Right lobe of liver (tissue), 4 donors: Measurements from ENCODE around the gene SGCE.

Experiments used
- POLR2A ChIP-seq: fragments of 450-650 bp; IDR thresholded peaks from one replicate; pipeline ENCODE4 v1.6.1; 2017; ENCODE audit warnings: antibody characterized with exemption, mild to moderate bottlenecking
- TF ChIP-seq, protein P1 (sequence below), 4 donors: fragments of 200-600 bp in 3 of 4; fragments of 450-650 bp in 1 of 4; IDR thresholded peaks; one replicate each; pipeline versions ENCODE4 v1.5.1 to v1.8.0; 2016 to 2022; ENCODE audit warnings: antibody characterized with exemption in 4 of 4, mild to moderate bottlenecking in 2 of 4
- donor health status: DM: no; HTN: no; CAD: no.
- donor health status: DM: no; HTN: no; CAD: no.
- donor health status: DM: no; HTN: yes; CAD: no.

DNA sequence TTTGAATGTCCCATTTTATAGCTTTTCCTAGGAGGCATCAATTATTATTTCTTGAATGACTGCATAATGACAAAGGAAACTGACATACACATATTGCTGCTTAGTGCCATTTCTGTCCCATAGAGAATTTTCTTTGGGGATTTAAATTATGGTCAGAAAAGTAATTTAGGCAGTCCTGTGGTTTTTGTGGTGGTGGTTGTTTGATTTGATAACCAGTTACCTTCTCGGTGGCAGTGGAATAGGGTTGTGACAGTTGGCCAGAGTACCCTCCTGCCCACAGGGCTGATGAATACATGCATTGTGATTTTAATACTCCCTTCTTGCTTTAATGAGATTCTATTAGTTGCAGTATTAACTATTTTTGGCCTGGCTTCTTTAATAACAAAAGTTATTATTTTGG, 6.6 kb upstream of the SGCE start:
- TF ChIP-seq, protein P1, sequence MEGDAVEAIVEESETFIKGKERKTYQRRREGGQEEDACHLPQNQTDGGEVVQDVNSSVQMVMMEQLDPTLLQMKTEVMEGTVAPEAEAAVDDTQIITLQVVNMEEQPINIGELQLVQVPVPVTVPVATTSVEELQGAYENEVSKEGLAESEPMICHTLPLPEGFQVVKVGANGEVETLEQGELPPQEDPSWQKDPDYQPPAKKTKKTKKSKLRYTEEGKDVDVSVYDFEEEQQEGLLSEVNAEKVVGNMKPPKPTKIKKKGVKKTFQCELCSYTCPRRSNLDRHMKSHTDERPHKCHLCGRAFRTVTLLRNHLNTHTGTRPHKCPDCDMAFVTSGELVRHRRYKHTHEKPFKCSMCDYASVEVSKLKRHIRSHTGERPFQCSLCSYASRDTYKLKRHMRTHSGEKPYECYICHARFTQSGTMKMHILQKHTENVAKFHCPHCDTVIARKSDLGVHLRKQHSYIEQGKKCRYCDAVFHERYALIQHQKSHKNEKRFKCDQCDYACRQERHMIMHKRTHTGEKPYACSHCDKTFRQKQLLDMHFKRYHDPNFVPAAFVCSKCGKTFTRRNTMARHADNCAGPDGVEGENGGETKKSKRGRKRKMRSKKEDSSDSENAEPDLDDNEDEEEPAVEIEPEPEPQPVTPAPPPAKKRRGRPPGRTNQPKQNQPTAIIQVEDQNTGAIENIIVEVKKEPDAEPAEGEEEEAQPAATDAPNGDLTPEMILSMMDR (IDR thresholded peaks at IDR 0.05): no peak
- no peak for TF ChIP-seq POLR2A
